Endothelial cell of umbilical vein (primary cell): Measurements from ENCODE around the gene FLT1. TPM values are rescaled to one million over a fixed set of nuclear protein-coding genes. Genes with fewer than 3 reads are reported as not detected.
A peak's percentile ranks its signal among the peaks of the same experiment; 100 is the strongest.

Experiments
- BruUV-seq: library from RNA; stranded (reverse); fragments of 400-500 nt; replicated peaks from 2 replicates; lab custom pipeline; 2021; lab: Mats Ljungman, UMichigan
- CTCF ChIA-PET: fragments of 300-600, 350-600 bp; sonication (Branson Sonifier 250); formaldehyde crosslinking; loops from one replicate; lab custom pipeline; 2021; ENCODE audit warnings: antibody characterized with exemption, inconsistent platforms; lab: Charles Lee
- POLR2A ChIA-PET: fragments of 300-600, 350-600 bp; sonication (Branson Sonifier 250); formaldehyde crosslinking; loops from one replicate; lab custom pipeline; 2021; ENCODE audit warnings: antibody characterized with exemption, inconsistent platforms; lab: Charles Lee
- DNase-seq: peaks from one replicate; pipeline ENCODE4 v3.0.0-alpha.2; 2011; ENCODE audit warnings: low read depth, low spot score
- FAIRE-seq: peaks from 2 replicates; lab custom pipeline; 2011; peaks lifted over from hg19 to GRCh38; lab: Jason Lieb, UNC
- H2AFZ ChIP-seq: 2 replicates; pipeline ENCODE4 v1.6.0; 2012; ENCODE audit warnings: low read depth, low read length, control low read depth, inconsistent platforms
- H3K27ac ChIP-seq: 2 replicates; pipeline ENCODE4 v1.5.1; 2011; ENCODE audit warnings: low read depth, mild to moderate bottlenecking, control low read depth, low read length, moderate library complexity; ENCODE audit not compliant: insufficient read depth
- H3K27me3 ChIP-seq, 2 experiments: 2 replicates each; pipeline versions ENCODE4 v1.6.0 to v1.6.1; 2011; ENCODE audit warnings: low read length in 2 of 2, mixed read lengths in 1 of 2; ENCODE audit not compliant: control insufficient read depth in 2 of 2, insufficient read depth in 2 of 2
- H3K36me3 ChIP-seq, 2 experiments: 2 replicates in 1 of 2; 3 replicates in 1 of 2; pipeline ENCODE4 v1.5.1; 2011; ENCODE audit warnings: low read length in 2 of 2, mild to moderate bottlenecking in 1 of 2, moderate library complexity in 1 of 2; ENCODE audit not compliant: control insufficient read depth in 2 of 2, insufficient read depth in 2 of 2; ENCODE audit errors: extremely low read depth in 1 of 2
- H3K4me1 ChIP-seq: 3 replicates; pipeline ENCODE4 v1.5.1; 2011; ENCODE audit warnings: mild to moderate bottlenecking, low read length; ENCODE audit not compliant: control insufficient read depth, insufficient read depth; ENCODE audit errors: extremely low read depth
- H3K4me2 ChIP-seq: 2 replicates; pipeline ENCODE4 v1.6.1; 2011; ENCODE audit warnings: low read length, control low read depth, mixed read lengths; ENCODE audit not compliant: insufficient read depth
- H3K4me3 ChIP-seq, 3 experiments: fragments of 200-600 bp in 1 of 3; sonication (generic), shearing (Covaris generic) in 1 of 3; replicated peaks in 1 of 3; 2 replicates each; pipeline ENCODE4 v1.5.1; 2011 to 2016; ENCODE audit warnings: control low read depth in 3 of 3, low read length in 3 of 3, mild to moderate bottlenecking in 2 of 3, inconsistent platforms in 1 of 3, low read depth in 1 of 3, moderate library complexity in 1 of 3; ENCODE audit not compliant: insufficient read depth in 1 of 3
- H3K79me2 ChIP-seq: 2 replicates; pipeline ENCODE4 v1.6.0; 2012; ENCODE audit warnings: low read length, inconsistent platforms; ENCODE audit not compliant: control insufficient read depth, insufficient read depth
- H3K9ac ChIP-seq: replicated peaks from 2 replicates; pipeline ENCODE3; 2011; ENCODE audit warnings: low read length, control low read depth; ENCODE audit not compliant: insufficient read depth; ENCODE audit errors: extremely low read depth
- H3K9me1 ChIP-seq: replicated peaks from 3 replicates; pipeline ENCODE4 v1.6.0; 2011; ENCODE audit warnings: mild to moderate bottlenecking, low read length; ENCODE audit not compliant: control insufficient read depth, insufficient read depth; ENCODE audit errors: extremely low read depth
- H3K9me3 ChIP-seq: replicated peaks from 2 replicates; pipeline ENCODE4 v1.5.1; 2012; ENCODE audit warnings: low read length, inconsistent platforms; ENCODE audit not compliant: control insufficient read depth, insufficient read depth
- H4K20me1 ChIP-seq: replicated peaks from 2 replicates; pipeline ENCODE3; 2011; ENCODE audit warnings: mild to moderate bottlenecking, low read length; ENCODE audit not compliant: control insufficient read depth, insufficient read depth; ENCODE audit errors: extremely low read depth
- CTCF ChIP-seq, 2 donors: IDR thresholded peaks; 1 replicate in 1 of 2; 2 replicates in 1 of 2; pipeline ENCODE4 v1.5.1; 2011; ENCODE audit warnings: low read length in 2 of 2, mild to moderate bottlenecking in 2 of 2, moderate library complexity in 2 of 2, control low read depth in 1 of 2, inconsistent platforms in 1 of 2, low read depth in 1 of 2; ENCODE audit not compliant: insufficient read depth in 1 of 2; ENCODE audit errors: extremely low read depth in 1 of 2
- EZH2 ChIP-seq: IDR thresholded peaks from 2 replicates; pipeline ENCODE4 v1.6.1; 2012; ENCODE audit warnings: borderline replicate concordance, low read depth, mild to moderate bottlenecking, moderate library complexity, low read length, inconsistent platforms; ENCODE audit not compliant: severe bottlenecking
- FOS ChIP-seq: IDR thresholded peaks from 2 replicates; pipeline ENCODE4 v1.6.1; 2011; ENCODE audit warnings: mild to moderate bottlenecking, low read length, moderate library complexity, borderline replicate concordance; ENCODE audit not compliant: insufficient read depth
- GATA2 ChIP-seq: IDR thresholded peaks from 2 replicates; pipeline ENCODE4 v1.7.0; 2011; ENCODE audit warnings: low read depth, mild to moderate bottlenecking, moderate library complexity, mixed read lengths, low read length; ENCODE audit not compliant: insufficient read length, insufficient read depth
- JUN ChIP-seq: IDR thresholded peaks from 2 replicates; pipeline ENCODE4 v1.6.1; 2011; ENCODE audit warnings: borderline replicate concordance, low read depth; ENCODE audit not compliant: insufficient read length, insufficient read depth
- MYC ChIP-seq: IDR thresholded peaks from one replicate; pipeline ENCODE4 v1.6.1; 2011; ENCODE audit warnings: mild to moderate bottlenecking, low read depth, low read length
- dilution Hi-C: fragments of 300-500 bp; cut with MboI; formaldehyde crosslinking; loops from one replicate; pipeline ENCODE4 v1.15.0; 2019; ENCODE audit warnings: low sequenced_read_pairs; ENCODE audit not compliant: extremely low pct_ligation_motif_present
- intact Hi-C: fragments of 100-400 bp; cut with micrococcal nuclease; formaldehyde crosslinking; loops from one replicate; pipeline ENCODE4 v1.10.0; 2022
- polyA plus RNA-seq, 4 experiments: library from polyadenylated mRNA; depleted of rRNA in 3 of 4; stranded (reverse) in 3 of 4; unstranded in 1 of 4; fragments of >200 nt; gene quantifications; 2 replicates each; pipeline versions ENCODE4 v1.2.1 to v1.2.3, GENCODE V29; 2011 to 2012; ENCODE audit warnings: missing spikeins in 1 of 4
- total RNA-seq: library from RNA; stranded (reverse); gene quantifications from 2 replicates; pipeline ENCODE4 v1.2.3, GENCODE V29; 2021

Gene FLT1
- total and polyA plus RNA-seq, 2 donors (not counting 3 experiments of a cell fraction or from before 2014, with no cell fraction given): 16.0 to 104 TPM

DNA sequence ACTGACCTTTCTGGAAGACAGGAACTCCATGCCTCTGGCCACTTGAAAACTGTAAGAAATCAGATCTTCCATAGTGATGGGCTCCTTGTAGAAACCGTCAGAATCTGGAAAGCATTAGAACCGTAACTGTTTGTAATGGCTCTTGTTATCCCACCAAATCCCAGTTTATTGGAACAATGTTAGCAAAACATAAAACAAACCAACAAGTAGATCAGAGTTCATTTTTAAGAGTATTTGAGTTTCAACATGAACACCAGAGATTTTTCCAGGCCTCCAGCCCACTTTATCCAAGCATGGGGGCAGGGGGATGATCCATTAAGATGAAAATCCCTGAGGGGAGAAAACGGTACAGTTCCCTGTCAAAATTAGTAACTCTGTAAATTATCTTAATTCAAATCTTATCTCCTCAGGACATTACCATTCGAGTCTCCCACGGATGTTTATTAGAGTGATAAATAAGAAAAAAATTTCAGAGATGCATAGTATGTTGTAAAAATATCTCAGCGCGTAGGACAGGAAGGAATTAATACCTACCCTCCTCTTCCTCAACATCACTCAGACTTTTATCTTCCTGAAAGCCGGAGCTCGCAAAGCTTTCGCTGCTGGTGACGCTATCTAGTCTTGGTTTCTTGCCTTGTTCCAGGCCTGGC is 172.5 kb downstream of the FLT1 start:
- no peak overlapping the region for H3K4me3 ChIP-seq
- no TSS peak for BruUV-seq
- H3K9ac ChIP-seq: peak overlapping the region; percentile 28
- H4K20me1 ChIP-seq: no peaks in the 10 kb centered on the region
- H3K79me2 ChIP-seq: no peaks in the 10 kb centered on the region
- FAIRE-seq: no peak
- ChIA-PET POLR2A (no interaction called here), CTCF (interaction anchor here (0.6 to 3.3 kb wide), 11 partner anchors 7 to 494 kb away, joined by 3 to 28 read pairs (median 5); partner anchors contain the start of gene FLT1)
- no peaks in the 10 kb centered on the region for H3K27me3 ChIP-seq
- peak overlapping the region; percentile 86 for H3K27ac ChIP-seq
- peak; percentile 40 for DNase-seq
- intact Hi-C loops: no loop called here
- H3K9me1 ChIP-seq: no peaks in the 10 kb centered on the region
- peaks cover 45% of the 10 kb centered on the region for H3K4me1 ChIP-seq
- peak overlapping the region; percentile 77 for H3K4me2 ChIP-seq
- peaks cover 2 to 4% of the 10 kb centered on the region in 2 experiments for H3K36me3 ChIP-seq
- H3K9me3 ChIP-seq: no peaks in the 10 kb centered on the region
- peak overlapping the region; percentile 27 for H2AFZ ChIP-seq
- TF ChIP-seq MYC: no peak
- peak; percentile 14 for TF ChIP-seq FOS
- no peak for TF ChIP-seq CTCF (IDR thresholded peaks at IDR 0.05; ENCODE audit: extremely low read depth in 1 of 2, insufficient read depth in 1 of 2, low read depth in 1 of 2, low read length in 2 of 2)
- TF ChIP-seq GATA2: peak; percentile 90
- no peak for TF ChIP-seq JUN
- TF ChIP-seq EZH2: no peak
- dilution Hi-C loops: loop anchor here (25.0 kb wide), 1 partner anchor 165 kb away; the partner anchor contains the start of gene FLT1
